Inferior parietal cortex (tissue), 1 donor: ENCODE results near the gene CCDC63.
"Not testable (repeated sequence)": the region's sequence is repeated elsewhere in the genome, so short reads cannot be mapped to it uniquely, and the experiment has no call there.

Experiments
- DNase-seq: peaks from one replicate; pipeline ENCODE4 v3.0.0-alpha.2; 2016; ENCODE audit errors: extremely low spot score

Gene CCDC63

DNA sequence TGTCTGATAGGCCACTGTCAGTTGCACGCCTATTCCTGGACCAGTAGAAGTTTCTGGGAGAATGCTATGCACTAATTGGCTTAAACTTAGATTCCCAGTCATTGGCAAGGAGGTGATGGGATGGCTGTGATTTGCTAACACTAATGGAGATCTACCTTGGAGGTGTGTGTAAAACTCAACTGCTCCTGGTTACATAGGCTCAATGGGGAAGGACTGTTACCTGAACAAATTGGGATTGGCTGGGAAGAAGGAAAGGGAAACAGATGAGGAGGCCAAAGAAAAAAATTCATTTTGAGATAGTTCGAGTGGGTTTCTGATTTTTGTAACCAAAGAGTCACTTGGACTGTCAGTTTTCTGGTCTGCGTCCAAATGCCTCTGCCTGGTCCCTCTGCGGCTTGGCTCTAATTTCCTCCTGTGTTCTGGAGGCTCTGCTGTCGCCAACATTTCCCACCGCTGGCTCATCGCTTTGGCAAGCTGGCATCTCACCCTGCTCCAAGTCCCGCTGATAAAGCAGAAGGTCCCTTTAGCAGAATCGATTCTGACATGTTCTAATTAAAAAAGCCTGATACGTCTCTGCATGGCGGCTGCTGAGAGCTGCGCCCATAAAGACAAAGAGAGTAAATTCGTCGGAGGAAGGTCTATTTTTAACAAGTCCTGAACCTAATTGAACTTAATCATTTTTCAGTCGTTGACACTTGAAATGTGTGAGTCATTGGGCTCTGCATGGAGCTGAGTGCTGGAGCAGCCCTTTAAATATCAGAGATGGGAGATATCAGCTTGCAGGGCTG is 2.0 kb upstream of the CCDC63 start:
- DNase-seq = no peak

GRCh38 chr12:110845339-110845682 is 1.5 kb upstream of the CCDC63 start:
- DNase-seq = no peak

DNA sequence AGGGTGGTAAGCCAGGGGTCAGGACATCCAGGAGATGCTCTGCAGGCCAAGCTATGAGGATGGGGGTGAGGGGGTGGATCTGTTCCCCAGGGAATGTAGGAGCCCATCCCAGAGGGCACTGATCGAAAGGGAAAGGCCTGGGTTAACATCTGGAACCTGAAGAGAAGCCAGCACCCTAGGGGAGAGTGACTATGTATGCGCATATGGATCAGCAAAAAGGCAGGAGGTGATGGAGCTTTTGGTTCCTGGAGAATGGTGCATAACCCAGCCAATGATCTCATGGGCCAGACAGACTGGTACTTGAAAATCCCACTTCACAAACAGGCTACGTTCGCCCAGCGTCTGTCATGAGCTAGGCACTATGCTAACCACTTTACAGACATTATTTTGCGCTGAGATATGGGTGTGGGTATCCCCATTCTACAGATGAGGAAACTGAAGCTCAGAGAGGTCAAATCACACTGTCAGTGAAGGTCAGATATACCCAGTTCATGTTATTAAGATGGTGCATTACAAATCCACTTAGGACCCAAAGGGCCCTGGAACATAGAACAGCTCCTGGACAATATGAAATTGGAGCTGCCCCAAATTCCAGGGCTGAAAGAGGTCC is 1.6 kb downstream of the CCDC63 start:
- DNase-seq = no peak

GRCh38 chr12:110849221-110849620 is 2.4 kb downstream of the CCDC63 start:
- no peak for DNase-seq

GRCh38 chr12:110849748-110850403 is 3.1 kb downstream of the CCDC63 start:
- no peak for DNase-seq

- no peak for DNase-seq
These were observed 4.0 kb downstream of the CCDC63 start for GRCh38 chr12:110850762-110851161.

DNA sequence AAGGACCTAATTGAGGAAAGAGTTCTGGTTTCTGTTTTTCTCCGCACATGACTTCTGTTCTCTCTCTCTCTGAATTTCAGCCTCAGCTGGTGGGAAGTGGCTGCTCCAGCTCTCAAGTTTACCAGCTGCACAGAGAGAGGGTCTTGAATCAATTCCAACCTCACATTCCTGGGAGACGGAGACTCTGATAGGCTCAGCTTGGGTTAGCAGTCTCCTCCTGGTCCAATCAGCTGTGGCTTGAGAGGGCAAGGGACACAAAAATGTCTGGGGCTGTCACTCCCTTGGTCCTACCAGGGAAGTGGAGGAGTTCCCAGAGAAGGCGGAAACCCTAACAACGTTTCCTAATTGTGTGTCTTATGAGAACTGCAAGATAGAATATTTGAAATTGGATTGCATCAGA is 7.0 kb downstream of the CCDC63 start:
- no peak for DNase-seq

DNA sequence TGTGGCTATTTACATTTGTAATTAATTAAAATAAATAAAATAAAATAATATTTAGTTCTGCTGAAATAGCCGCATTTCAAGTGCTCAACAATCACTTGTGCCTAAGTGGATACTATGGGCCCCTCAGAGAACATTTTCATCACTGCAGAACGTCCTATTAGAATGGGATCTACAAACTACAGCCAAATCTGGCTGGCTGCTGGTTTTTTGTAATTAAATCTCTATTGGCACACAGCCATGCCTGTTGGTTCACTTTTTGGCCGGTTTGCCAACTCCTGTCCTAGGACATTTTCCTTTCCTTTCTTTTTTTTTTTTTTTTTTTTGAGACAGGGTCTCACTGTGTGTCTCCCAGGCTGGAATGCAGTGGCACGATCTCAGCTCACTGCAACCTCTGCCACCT is 9.8 kb downstream of the CCDC63 start:
- DNase-seq = no peak

DNA sequence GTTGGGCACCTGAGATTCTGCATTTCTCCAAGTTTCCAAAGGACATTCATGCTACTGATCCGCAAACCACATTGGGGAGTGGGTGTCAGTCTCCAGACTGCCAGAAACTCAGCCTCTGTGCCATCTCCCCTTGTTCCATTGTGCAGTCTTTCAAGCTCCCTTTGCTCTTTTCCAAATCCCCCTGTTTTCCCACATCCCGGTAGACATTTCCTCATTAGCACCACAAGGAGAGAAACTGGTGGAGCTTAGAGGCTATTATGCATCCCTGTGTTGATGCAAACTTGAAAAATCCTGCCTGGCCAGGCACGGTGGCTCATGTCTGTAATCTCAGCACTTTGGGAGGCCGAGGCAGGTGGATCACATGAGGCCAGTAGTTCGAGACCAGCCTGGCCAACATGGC is 10.7 kb downstream of the CCDC63 start:
- no peak for DNase-seq

DNA sequence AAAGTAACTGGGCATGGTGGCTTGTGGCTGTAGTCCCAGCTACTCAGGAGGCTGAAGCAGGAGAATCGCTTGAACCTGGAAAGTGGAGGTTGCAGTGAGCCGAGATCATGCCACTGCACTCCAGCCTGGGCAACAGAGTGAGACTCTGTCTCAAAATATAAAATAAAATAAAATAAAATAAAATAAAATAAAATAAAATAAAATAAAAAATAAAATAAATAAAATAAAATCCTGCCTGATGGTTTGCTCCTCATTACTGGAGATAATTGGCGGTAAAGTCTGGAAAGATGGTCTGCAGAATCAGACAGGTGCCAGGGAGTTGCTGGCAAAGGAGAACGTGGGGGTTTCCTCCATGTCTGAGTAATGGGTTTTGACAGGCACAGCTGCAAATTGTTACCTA is 11.2 kb downstream of the CCDC63 start:
- DNase-seq = not testable (repeated sequence)

DNA sequence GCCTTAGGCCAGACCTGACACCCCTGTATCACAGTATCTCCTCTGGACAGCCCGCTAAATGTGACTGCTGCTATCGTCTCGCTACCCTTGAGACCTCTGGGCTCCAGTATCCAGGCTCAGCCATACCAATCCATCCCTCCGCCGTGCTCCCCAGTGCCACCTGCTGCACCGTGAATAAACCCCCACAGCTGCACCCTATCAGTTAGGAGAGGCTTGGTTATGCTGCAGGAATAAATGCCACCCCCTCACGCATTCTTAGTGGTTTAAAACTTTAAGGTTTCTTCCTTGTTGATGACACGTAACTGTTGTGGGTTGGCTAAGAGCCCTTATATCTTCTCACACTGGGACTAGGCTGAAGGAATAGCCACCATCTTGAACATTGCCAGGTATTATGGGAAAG is 12.1 kb downstream of the CCDC63 start:
- no peak for DNase-seq

- DNase-seq = no peak
These were observed 14.1 kb downstream of the CCDC63 start for GRCh38 chr12:110860833-110861296.

DNA sequence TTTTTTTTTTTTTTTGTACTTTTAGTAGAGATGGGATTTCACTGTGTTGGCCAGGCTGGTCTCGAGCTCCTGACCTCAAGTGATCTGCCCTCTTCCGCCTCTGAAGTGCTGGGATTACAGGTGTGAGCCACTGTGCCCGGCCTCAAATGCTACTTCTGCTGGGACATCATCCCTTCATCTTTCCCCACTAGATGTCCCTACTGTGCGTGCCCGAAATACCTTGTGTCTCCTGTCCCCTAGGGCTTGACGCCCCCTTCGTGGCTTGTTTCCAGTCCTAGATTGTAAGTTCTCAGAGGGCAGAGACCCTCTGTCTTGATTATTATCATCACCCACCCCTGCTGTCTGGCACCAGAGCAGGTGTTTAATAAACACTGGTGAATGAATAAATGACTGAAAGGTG is 14.9 kb downstream of the CCDC63 start:
- DNase-seq = no peak

- no peak for DNase-seq
These were observed 15.5 kb downstream of the CCDC63 start for GRCh38 chr12:110862329-110862728.

DNA sequence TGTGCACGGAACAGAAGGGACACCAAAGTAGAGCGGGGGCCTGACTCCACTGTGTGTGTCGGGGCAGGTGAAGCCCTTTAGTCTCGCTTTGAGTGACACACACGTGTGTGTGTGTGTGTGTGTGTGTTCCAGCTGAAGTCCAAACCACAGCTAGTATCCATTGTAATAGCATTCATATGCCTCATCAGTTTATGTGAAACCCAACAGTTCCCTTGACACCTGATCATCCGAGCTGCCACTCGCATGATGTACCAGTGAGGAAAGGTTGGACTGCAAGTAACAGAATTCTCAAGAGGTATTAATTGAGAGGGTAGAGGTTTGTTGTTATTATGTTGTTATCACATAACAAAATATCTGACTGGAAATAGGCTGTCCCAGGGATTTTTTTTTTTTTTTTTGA is 16.4 kb downstream of the CCDC63 start:
- DNase-seq = no peak

GRCh38 chr12:110865521-110865920 is 18.7 kb downstream of the CCDC63 start:
- no peak for DNase-seq

- DNase-seq = no peak
These were observed 22.2 kb downstream of the CCDC63 start for GRCh38 chr12:110869026-110869425.

DNA sequence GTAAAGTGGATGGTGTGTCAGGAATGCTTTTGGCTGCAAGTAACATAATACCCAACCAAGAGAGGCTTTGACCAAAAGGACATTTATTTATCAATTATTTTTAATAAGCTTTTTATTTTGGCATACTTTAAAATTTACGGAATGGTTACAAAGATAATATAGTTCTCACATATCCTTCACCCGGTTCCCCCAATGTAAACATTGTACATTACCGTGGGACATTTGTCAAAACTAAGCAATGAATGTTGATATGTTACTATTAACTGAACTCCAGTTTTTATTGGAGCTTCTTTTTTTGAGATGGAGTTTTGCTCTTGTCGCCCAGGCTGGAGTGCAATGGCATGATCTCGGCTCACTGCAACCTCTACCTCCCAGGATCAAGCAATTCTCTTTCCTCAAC is 23.0 kb downstream of the CCDC63 start:
- DNase-seq = no peak

GRCh38 chr12:110872100-110872499 is 25.3 kb downstream of the CCDC63 start:
- DNase-seq = no peak

DNA sequence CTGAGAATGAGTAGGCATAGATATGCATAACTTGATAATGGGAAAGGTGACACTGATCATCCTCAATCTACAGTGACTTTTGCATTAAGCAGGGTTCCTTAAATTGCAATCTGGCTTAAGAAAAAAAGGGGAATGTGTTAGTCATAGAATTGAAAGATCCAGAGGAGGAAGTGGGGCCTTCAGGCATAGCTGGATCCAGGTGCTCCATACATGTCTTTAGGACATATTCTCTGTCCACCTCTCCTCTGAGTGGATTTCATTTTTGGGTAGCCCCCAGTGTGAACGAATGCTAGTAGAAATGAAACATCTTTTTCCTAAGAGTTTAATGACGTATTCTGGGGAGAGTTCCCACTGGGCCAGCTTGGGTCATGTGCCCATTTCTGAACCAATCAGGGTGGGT is 27.6 kb downstream of the CCDC63 start:
- DNase-seq = no peak

- no peak for DNase-seq
These were observed 28.0 kb downstream of the CCDC63 start for GRCh38 chr12:110874781-110875180.

DNA sequence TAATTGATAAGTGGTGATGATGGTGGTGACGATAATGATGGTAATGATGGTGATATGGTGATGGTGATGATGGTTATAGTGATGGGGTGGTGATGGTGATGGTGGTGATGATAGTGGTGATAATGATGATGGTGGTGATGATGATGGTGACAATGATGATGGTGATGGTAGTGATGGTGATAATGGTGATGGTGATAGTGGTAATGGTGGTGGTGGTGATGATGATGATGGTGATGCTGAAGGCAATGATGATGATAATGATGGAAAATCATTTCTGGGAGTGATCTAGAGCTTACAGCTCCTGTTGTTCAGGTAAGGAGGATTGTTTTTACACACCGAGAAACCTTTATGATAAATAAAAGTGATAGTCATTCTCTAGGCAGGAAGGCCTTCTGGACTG is 33.9 kb downstream of the CCDC63 start:
- no peak for DNase-seq

GRCh38 chr12:110883251-110883650 is 36.5 kb downstream of the CCDC63 start:
- no peak for DNase-seq
